ENCODE data around the gene UNC5B. TPM values are rescaled to one million over a fixed set of nuclear protein-coding genes. Genes with fewer than 3 reads are reported as not detected.

Gene UNC5B
- total RNA-seq, 1 experiment from 2014 or later = 7.1 TPM

- DNase-seq (ENCODE audit: low spot score) = no peak
These were observed 86.9 kb downstream of the UNC5B start for GRCh38 chr10:71299071-71299785.

- DNase-seq (ENCODE audit: low spot score) = no peak
These were observed 88.4 kb downstream of the UNC5B start for GRCh38 chr10:71300555-71301370.

- no peak for DNase-seq (ENCODE audit: low spot score)
These were observed 89.1 kb downstream of the UNC5B start for GRCh38 chr10:71301371-71301916.

- DNase-seq (ENCODE audit: low spot score) = no peak
These were observed 90.1 kb downstream of the UNC5B start for GRCh38 chr10:71302451-71302850.

- DNase-seq (ENCODE audit: low spot score) = peak; percentile 68
These were observed 90.7 kb downstream of the UNC5B start for GRCh38 chr10:71302874-71303568.

GRCh38 chr10:71303569-71303907 is 91.2 kb downstream of the UNC5B start:
- no peak for DNase-seq (ENCODE audit: low spot score)

GRCh38 chr10:71304914-71305313 is 92.5 kb downstream of the UNC5B start:
- DNase-seq (ENCODE audit: low spot score) = no peak

GRCh38 chr10:71306979-71307378 is 94.6 kb downstream of the UNC5B start:
- no peak for DNase-seq (ENCODE audit: low spot score)

- no peak for DNase-seq (ENCODE audit: low spot score)
These were observed 95.2 kb downstream of the UNC5B start for GRCh38 chr10:71307469-71308085.

GRCh38 chr10:71308244-71308643 is 95.9 kb downstream of the UNC5B start:
- no peak for DNase-seq (ENCODE audit: low spot score)

- DNase-seq (ENCODE audit: low spot score) = no peak
These were observed 96.6 kb downstream of the UNC5B start for GRCh38 chr10:71308985-71309384.

GRCh38 chr10:71309919-71310318 is 97.5 kb downstream of the UNC5B start:
- DNase-seq (ENCODE audit: low spot score) = no peak

- DNase-seq (ENCODE audit: low spot score) = no peak
These were observed 99.8 kb downstream of the UNC5B start for GRCh38 chr10:71312220-71312619.

- no peak for DNase-seq (ENCODE audit: low spot score)
These were observed 100.7 kb downstream of the UNC5B start for GRCh38 chr10:71312811-71313789.

- peak; percentile 53 for DNase-seq (ENCODE audit: low spot score)
These were observed 101.8 kb downstream of the UNC5B start for GRCh38 chr10:71314028-71314693.

GRCh38 chr10:71314694-71315225 is 102.4 kb downstream of the UNC5B start:
- no peak for DNase-seq (ENCODE audit: low spot score)

GRCh38 chr10:71316056-71316785 is 103.9 kb downstream of the UNC5B start:
- no peak for DNase-seq (ENCODE audit: low spot score)

- DNase-seq (ENCODE audit: low spot score) = no peak
These were observed 104.4 kb downstream of the UNC5B start for GRCh38 chr10:71316786-71317160.

- DNase-seq (ENCODE audit: low spot score) = no peak
These were observed 105.4 kb downstream of the UNC5B start for GRCh38 chr10:71317739-71318138.

All from H4 (cell line).